A673 (cell line): ENCODE results near the gene SPATC1L. TPM values are rescaled to one million over a fixed set of nuclear protein-coding genes. Genes with fewer than 3 reads are reported as not detected.

ENCODE experiments used
- BruUV-seq: library from RNA; stranded (reverse); fragments of 400-500 nt; replicated peaks from 2 replicates; lab custom pipeline; 2021; lab: Mats Ljungman, UMichigan
- CTCF ChIA-PET: fragments of 300-600 bp; sonication (Branson Sonifier 250); formaldehyde crosslinking; loops from one replicate; lab custom pipeline; 2022; ENCODE audit warnings: antibody characterized with exemption; lab: Charles Lee
- POLR2A ChIA-PET: fragments of 300-600 bp; sonication (Branson Sonifier 250); formaldehyde crosslinking; loops from one replicate; lab custom pipeline; 2022; ENCODE audit warnings: antibody characterized with exemption; ENCODE audit not compliant: low non-redundant PET; lab: Charles Lee
- DNase-seq: peaks from one replicate; pipeline ENCODE4 v3.0.0-alpha.2; 2015; ENCODE audit warnings: low spot score
- H3K27ac ChIP-seq: fragments of 200-600 bp; sonication (generic); 2 replicates; pipeline ENCODE4 v1.5.1; 2016; ENCODE audit warnings: mixed run types, low read depth, mild to moderate bottlenecking, mixed read lengths, antibody characterized with exemption, low read length; ENCODE audit not compliant: poor library complexity, severe bottlenecking
- H3K27me3 ChIP-seq: fragments of 200-600 bp; sonication (generic); replicated peaks from 2 replicates; pipeline ENCODE4 v1.6.1; 2017; ENCODE audit warnings: mixed run types, low read depth, mild to moderate bottlenecking, mixed read lengths, antibody characterized with exemption, low read length; ENCODE audit not compliant: insufficient read depth, poor library complexity
- H3K36me3 ChIP-seq: fragments of 200-600 bp; sonication (generic); 2 replicates; pipeline ENCODE4 v1.6.1; 2016; ENCODE audit warnings: mixed run types, mild to moderate bottlenecking, mixed read lengths, antibody characterized with exemption, low read length; ENCODE audit not compliant: insufficient read depth, poor library complexity, severe bottlenecking
- H3K4me1 ChIP-seq: fragments of 200-600 bp; sonication (generic); 2 replicates; pipeline ENCODE4 v1.6.1; 2017; ENCODE audit warnings: mixed run types, mild to moderate bottlenecking, mixed read lengths, antibody characterized with exemption, low read length; ENCODE audit not compliant: insufficient read depth, poor library complexity, severe bottlenecking
- H3K4me3 ChIP-seq: fragments of 200-600 bp; sonication (generic); 2 replicates; pipeline ENCODE4 v1.5.1; 2016; ENCODE audit warnings: low read depth, mixed run types, mild to moderate bottlenecking, mixed read lengths, low read length; ENCODE audit not compliant: poor library complexity, severe bottlenecking
- H3K9me3 ChIP-seq: fragments of 200-600 bp; sonication (generic); 2 replicates; pipeline ENCODE4 v1.6.1; 2016; ENCODE audit warnings: mixed run types, low read depth, mild to moderate bottlenecking, mixed read lengths, antibody characterized with exemption, low read length; ENCODE audit not compliant: poor library complexity, severe bottlenecking
- CTCF ChIP-seq: fragments of 300-800, 200-600 bp; sonication (generic); conservative IDR thresholded peaks from 2 replicates; pipeline ENCODE4 v1.5.1; 2017; ENCODE audit warnings: low read depth, mild to moderate bottlenecking, antibody characterized with exemption, low read length, moderate library complexity, mixed read lengths
- EZH2 ChIP-seq: fragments of 200-600 bp; sonication (generic); IDR thresholded peaks from 2 replicates; pipeline ENCODE4 v1.6.1; 2017; ENCODE audit warnings: borderline replicate concordance, low read depth, mild to moderate bottlenecking, mixed read lengths, antibody characterized with exemption, low read length; ENCODE audit not compliant: poor library complexity, severe bottlenecking
- intact Hi-C: fragments of 100-400 bp; cut with micrococcal nuclease; formaldehyde crosslinking; loops from one replicate; pipeline ENCODE4 v1.10.0; 2022; ENCODE audit not compliant: unreplicated experiment
- total RNA-seq: library from RNA; stranded (reverse); gene quantifications from 2 replicates; pipeline ENCODE4 v1.2.3, GENCODE V29; 2021

SPATC1L gene
- total RNA-seq, 1 experiment from 2014 or later = 30.9 TPM

GRCh38 chr21:46219591-46220239, 35.5 kb upstream of the SPATC1L start:
- Histone ChIP-seq H3K27ac (no peak overlapping the region), H3K27me3 (no peaks in the 10 kb centered on the region), H3K9me3 (no peaks in the 10 kb centered on the region), H3K4me1 (no peaks in the 10 kb centered on the region), H3K36me3 (peaks cover 55% of the 10 kb centered on the region), H3K4me3 (no peak overlapping the region)
- peak; percentile 17 for DNase-seq
- no TSS peak for BruUV-seq
- CTCF ChIA-PET = no interaction called here
- intact Hi-C loops = no loop called here
- TF ChIP-seq EZH2 = no peak
- no peak for TF ChIP-seq CTCF
- POLR2A ChIA-PET = no interaction called here

- peaks cover 60% of the 10 kb centered on the region for H3K36me3 ChIP-seq
- no peak overlapping the region for H3K27ac ChIP-seq
- no peaks in the 10 kb centered on the region for H3K9me3 ChIP-seq
- ChIA-PET POLR2A (no interaction called here), CTCF (no interaction called here)
- no peak for DNase-seq
- no TSS peak for BruUV-seq
- H3K27me3 ChIP-seq = no peaks in the 10 kb centered on the region
- no peaks in the 10 kb centered on the region for H3K4me1 ChIP-seq
- intact Hi-C loops = no loop called here
- TF ChIP-seq EZH2 (no peak), CTCF (no peak)
- no peak overlapping the region for H3K4me3 ChIP-seq
Measured at GRCh38 chr21:46218906-46219590, 34.8 kb upstream of the SPATC1L start.

- TSS peak; percentile 6 for BruUV-seq
- ChIA-PET POLR2A (interaction anchor here (0.7 kb wide), 1 partner anchor 105 kb away, joined by 11 read pairs; no protein-coding TSS in a partner anchor), CTCF (no interaction called here)
- H3K4me3 ChIP-seq = no peak overlapping the region
- no peak for DNase-seq
- TF ChIP-seq CTCF = no peak
- no peak for TF ChIP-seq EZH2
- intact Hi-C loops = no loop called here
- no peak overlapping the region for H3K27ac ChIP-seq
- no peaks in the 10 kb centered on the region for H3K9me3 ChIP-seq
- no peaks in the 10 kb centered on the region for H3K27me3 ChIP-seq
- H3K4me1 ChIP-seq = no peaks in the 10 kb centered on the region
- H3K36me3 ChIP-seq = peaks cover 66% of the 10 kb centered on the region
Measured at GRCh38 chr21:46217511-46218196, 33.4 kb upstream of the SPATC1L start.
